GM18520 (cell line): Measurements from ENCODE around the gene SMG5.
A peak's percentile ranks its signal among the peaks of the same experiment; 100 is the strongest.

ENCODE experiments used
- ATAC-seq: cut with Tn5 transposase; IDR thresholded peaks from one replicate; pipeline ENCODE4 v1.9.1; 2021; ENCODE audit not compliant: unreplicated experiment

SMG5 gene

DNA sequence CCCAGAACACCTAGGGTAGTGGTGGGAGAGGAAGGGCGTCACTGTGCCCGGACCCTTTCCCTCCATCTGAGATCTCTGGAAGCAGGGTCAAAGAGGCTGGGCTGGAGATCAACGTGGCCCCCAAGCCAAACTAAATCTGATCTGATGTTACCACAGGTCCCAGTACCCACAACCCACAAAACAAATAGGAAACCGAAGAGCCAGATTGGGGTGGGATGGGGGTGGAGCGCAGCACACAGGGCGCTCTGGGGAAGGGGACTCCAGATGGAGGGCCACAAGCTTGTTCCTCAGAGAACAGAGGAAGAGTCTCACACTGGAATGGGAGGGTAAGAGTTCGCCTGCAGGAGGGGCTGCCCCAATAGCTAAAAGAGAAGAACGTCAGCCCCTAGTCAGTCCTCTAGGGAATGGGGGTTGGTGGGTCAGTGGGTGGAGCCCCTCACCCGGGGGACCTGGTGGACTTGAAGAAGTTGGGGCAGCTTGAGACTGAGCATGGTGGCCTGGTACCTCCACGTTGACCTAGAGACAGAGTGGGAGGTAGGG lies 36.3 kb downstream of the SMG5 start:
- ATAC-seq = no peak

DNA sequence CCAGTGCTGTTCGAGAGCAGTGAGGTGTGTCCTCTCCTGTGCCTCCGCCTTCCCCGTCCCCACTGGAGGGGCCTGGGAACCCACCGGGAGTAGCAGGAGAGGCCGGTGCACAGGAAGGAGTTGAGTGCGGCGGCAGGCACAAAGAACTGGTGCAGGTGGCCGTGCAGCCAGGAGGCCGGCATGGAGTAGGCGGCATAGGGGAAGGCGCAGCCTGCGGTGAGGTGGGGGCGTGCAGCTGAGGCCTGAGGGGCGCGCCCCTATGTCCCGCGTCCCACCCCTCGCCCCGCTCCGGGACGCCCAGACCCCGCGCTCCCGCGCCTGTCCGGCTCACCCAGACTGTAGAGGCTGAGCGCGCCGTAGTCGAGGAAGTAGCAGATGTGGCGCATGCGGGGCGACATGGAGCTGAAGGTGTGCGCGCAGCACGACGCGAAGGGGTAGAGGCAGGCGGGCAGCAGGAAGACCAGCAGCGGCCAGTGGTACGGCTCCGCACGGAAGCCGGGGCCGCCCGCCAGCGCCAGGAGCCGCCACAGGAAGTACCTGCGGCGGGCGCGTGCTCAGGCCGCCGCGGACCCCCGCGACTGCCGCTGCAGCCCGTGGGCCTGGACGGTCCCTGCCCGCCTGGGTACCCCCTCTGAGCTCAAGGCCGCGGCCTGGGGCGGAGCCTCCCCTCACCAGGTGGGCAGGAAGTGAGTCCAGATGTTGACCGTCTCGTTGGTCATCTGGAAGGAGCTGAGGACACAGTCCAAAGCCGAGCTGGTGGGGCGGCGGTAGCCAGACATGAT lies 37.0 kb downstream of the SMG5 start:
- no peak for ATAC-seq

DNA sequence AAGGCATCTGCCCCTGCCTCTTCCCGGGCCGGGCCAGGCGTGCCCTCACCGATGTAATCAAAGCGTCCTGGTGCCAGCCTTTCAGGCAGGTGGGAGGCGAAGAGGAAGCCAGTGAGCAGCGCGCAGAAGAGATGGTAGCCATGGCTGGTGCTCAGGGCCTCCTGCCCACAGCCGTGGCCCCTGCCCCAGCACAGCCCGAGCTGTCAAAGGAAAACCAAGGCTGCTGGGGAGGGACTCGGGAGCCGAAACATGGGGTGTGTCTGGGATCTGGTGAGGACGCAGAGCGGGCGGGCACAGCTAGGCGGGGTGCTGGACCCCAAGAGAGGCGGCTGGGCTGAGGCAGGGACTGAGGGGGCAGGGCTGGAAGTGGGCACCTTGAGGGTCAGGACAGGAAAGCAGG lies 37.9 kb downstream of the SMG5 start:
- no peak for ATAC-seq

DNA sequence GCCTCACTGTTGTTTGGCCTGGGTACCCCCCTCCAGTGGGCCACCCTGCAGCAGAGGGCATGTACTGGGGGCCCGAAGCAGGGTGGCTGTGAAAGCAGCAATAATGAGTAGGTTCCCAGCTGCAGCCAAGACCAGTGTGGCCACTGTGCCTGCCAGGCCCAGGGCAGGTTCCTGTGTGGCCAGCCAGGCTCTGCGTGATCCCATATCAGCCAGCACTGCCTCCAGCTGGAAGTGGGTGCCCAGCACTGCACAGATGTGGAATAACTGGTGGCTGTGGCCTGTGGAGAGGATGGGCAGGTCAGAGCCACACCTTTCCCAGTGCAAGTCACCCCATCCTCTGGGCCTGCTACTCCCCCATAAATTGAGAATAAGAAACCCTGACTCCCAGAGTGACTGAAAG lies 38.5 kb downstream of the SMG5 start:
- no peak for ATAC-seq

DNA sequence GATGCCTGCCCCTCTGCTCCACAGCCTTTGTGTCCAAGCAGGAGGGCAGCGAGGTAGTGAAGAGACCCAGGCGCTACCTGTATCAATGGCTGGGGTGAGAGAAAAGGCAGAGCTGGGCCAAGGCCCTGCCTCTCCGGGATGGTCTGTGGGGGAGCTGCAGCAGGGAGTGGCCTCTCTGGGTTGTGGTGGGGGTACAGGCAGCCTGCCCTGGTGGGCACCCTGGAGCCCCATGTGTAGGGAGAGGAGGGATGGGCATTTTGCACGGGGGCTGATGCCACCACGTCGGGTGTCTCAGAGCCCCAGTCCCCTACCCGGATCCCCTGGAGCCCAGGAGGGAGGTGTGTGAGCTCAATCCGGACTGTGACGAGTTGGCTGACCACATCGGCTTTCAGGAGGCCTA lies 39.9 kb downstream of the SMG5 start:
- ATAC-seq = no peak

DNA sequence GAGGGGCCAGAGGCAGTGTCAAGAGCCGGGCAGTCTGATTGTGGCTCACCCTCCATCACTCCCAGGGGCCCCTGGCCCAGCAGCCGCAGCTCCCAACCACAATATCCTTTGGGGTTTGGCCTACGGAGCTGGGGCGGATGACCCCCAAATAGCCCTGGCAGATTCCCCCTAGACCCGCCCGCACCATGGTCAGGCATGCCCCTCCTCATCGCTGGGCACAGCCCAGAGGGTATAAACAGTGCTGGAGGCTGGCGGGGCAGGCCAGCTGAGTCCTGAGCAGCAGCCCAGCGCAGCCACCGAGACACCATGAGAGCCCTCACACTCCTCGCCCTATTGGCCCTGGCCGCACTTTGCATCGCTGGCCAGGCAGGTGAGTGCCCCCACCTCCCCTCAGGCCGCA lies 40.7 kb downstream of the SMG5 start, which contains the start of gene BGLAP:
BGLAP (plus strand) TSS at position 259 of the 400 bp plus-strand sequence; CDS start at position 307, 48 bp downstream.
- ATAC-seq = no peak

DNA sequence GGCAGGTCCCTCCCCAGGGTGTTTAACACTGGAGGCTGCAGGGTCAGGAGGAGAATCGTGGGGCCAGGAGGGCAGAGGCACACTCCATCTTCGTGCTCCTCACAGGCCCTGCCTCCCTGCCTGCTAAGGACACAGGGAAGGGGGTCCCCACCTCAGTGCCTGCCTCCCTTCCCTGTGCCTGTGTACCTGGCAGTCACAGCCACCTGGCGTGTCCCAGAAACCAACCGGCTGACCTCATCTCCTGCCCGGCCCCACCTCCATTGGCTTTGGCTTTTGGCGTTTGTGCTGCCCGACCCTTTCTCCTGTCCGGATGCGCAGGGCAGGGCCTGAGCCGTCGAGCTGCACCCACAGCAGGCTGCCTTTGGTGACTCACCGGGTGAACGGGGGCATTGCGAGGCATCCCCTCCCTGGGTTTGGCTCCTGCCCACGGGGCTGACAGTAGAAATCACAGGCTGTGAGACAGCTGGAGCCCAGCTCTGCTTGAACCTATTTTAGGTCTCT lies 41.3 kb downstream of the SMG5 start:
- no peak for ATAC-seq

DNA sequence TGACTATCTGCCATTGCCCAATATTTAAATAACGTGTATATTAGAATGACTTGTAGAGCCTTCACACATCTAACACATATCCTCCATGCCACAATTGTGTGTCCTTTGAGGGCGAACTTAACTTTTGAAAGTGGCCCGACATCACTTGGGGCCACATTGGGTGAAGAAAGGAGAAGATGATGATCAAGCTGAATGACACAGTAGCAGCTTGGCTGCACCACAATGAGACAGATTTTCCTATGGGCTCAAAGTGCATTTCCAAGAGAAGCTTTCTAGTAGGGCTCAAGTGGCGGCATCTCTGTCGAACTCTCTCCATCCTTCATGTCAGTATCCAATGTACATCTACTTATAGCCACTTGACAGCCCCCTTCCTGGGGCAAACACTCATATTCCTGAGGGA lies 44.4 kb downstream of the SMG5 start:
- no peak for ATAC-seq

DNA sequence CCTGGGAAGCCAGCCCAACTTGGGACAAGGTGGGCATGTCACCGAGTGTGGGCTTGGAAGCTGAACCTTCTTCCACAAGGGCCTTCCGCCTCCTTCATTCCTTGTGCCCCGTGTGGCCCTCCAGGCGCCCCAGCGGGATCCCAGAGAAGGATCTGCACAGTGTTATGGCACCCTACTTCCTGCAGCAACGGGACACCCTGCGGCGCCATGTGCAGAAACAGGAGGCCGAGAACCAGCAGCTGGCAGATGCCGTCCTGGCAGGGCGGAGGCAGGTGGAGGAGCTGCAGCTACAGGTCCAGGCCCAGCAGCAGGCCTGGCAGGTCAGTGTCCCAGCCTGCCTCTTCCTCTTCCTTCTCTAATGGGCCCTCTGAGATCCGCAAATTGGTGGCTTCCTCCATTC lies 46.5 kb downstream of the SMG5 start:
- ATAC-seq = no peak

DNA sequence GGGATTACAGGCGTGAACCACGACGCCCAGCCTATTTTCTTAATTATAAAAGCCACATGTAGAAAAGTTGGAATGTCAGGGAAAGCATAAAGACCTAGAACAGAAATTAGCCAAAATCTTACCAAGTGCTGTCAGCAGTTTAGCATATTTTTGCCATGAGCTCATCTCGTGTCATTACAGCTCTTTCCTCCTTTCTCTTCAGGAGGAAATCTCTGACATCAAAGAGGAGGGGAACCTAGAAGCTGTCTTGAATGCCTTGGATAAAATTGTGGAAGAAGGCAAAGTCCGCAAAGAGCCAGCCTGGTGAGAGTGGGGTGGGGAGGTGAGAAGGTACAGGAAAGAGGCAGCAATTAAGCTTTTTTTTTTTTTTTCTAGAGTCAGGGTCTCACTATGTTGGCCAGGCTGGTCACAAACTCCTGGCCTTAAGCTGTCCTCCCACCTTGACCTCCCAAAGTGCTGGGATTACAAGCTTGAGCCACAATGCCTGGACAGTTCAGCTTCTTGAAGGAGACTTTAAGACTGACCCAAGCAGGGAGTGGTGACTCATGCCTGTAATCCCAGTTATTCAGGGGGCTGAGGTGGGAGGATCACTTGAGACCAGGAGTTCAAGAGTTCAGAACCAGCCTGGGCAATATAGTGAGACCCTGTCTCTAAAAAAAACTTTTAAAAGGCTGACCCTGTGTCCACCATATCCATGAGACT lies 49.0 kb downstream of the SMG5 start:
- ATAC-seq = no peak

DNA sequence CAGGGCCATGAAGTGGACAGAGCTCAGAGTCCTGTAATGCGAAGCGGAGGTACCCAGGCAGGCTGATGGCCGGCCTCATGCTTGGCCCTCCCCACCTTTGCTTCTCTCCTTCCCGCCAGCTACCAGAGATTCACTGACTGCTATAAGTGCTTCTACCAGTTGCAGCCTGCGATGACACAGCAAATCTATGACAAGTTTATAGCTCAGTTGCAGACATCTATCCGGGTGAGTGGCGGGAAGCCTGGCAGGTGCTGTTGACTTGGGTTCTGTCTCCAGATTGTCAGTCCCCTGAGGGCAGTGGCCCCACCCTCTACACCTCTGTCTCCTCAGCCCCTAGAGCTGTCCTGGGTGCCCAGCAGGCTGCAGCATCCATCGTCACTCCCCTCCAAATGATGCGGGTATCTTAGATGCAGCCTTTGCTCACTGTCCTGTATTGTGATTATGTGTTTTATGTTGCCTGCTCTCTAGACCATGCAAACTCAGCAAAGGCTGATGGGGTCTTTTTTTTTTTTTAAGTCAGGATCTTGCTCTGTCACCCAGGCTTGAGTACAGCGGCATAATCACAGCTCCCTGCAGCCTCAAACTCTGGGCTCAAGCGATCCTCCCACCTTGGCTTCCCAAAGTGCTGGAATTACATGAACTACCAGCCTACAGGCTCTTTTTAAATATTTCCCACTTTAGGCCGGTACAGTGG lies 50.3 kb downstream of the SMG5 start:
- ATAC-seq = no peak

DNA sequence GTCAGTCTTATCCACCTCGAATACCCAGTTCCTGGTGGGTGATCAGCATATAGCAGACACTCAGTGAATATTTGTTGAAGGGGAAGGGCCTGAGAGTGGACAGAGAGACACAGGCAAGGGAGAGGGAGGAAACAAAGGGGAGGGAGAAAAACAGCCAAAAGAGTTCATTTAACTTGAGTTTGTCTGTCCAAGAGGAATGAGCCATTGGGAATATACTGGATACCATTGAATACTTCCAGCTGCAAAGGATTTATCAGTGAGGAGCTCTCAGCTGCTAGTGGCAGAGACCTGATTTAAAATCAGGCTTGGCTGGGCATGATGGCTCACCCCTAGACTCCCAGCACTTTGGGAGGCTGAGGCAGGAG lies 52.2 kb downstream of the SMG5 start:
- no peak for ATAC-seq

DNA sequence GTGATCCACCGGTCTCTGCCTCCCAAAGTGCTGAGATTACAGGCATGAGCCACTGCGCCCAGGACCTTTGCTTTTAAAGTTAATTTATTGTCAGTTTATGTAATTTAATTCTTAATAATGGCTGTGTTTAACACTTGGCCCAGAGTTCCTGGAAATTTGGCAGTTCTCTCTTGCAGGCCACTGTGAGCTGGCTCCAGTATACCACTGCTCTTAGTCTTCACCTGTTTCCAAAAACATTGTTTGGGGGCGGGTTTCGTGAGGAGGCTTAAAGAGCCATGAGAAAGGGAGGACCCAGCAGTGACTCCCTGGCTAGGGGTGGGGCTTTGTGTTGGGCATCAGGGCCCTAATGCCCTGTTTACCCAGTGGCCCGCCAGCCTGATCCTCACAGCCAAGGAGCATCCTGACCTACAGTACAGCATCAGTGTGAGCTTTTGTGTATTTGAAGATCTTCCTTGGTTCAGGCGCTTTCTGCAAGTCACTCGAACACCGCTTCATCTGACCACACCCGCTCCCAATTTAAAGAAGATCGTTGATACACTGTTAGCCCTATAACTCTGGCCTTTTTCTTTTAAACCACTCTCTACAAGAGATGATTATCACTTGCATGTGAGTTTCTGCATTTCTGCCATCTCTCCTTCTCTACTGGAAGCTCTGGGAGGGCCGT lies 52.7 kb downstream of the SMG5 start:
- no peak for ATAC-seq

DNA sequence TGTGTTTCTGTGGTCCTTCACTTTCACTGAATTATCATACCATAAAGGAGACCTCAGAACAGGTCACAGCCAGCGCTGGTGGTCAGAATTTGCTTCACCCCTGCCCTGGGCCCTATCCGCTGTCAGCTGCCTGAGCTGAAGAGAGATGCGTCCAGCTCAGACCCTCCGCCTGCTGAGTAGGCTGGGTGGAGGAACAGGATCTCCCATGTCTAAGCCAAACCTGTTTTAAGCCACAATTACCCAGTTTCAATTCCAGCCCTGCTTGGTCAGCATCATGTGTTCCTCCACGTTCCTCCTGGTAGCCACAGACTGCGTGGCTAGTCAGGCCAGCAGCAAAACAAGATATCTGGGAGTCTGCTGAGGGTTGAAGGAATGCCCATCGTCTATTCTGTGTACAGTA lies 54.1 kb downstream of the SMG5 start:
- no peak for ATAC-seq

DNA sequence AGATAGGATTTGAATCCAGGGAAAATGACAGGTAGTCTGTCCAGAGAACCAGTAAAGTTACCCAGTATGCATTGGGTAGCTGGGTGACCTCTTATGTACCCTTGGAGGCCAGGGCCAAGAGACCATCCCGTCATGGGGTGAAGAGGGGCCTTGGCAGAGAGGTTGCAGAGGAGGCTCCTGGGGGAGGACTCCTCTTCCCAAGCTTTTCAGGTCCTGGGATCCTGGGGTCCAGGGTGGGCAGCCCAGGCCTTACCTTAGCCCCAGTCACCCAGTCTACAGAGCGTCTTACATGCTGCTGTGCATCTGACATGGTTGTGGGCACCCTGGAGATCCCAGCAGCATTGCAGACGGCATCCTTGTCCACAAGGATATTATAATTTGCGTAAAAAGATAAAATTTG lies 55.8 kb downstream of the SMG5 start:
- no peak for ATAC-seq

DNA sequence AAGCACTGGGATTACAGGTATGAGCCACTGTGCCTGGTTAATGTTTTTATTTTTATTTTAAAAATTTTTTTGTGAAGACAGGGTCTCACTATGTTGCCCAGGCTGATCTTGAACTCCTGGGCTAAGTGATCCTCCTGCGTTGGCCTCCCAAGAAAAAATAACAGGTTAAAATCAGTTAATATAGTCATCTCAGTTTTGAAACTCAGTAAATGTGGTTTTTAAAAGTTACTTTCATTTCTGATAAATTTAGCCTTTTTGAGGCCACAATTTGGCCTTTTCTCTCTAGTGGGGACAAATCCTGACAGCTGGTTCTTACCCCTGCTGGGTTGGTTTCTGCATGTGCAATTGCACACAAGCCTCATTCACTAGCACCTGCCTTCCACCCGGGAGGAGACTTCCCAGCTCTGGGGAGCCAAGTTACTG lies 56.5 kb downstream of the SMG5 start:
- ATAC-seq = peak; percentile 47

DNA sequence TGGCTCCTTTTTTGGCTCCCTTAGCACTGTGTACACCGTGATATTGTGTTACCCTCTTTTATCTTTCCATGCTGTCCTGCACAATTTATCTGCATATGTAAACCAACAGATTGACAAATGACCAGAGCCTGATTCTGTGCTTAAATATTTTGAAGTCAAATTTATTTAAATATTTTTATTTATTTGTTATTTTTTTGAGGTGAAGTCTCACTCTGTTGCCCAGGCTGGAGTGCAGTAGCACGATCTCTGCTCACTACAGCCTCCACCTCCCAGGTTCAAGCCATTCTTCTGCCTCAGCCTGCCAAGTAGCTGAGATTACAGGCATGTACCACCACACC lies 57.0 kb downstream of the SMG5 start:
- ATAC-seq = no peak

DNA sequence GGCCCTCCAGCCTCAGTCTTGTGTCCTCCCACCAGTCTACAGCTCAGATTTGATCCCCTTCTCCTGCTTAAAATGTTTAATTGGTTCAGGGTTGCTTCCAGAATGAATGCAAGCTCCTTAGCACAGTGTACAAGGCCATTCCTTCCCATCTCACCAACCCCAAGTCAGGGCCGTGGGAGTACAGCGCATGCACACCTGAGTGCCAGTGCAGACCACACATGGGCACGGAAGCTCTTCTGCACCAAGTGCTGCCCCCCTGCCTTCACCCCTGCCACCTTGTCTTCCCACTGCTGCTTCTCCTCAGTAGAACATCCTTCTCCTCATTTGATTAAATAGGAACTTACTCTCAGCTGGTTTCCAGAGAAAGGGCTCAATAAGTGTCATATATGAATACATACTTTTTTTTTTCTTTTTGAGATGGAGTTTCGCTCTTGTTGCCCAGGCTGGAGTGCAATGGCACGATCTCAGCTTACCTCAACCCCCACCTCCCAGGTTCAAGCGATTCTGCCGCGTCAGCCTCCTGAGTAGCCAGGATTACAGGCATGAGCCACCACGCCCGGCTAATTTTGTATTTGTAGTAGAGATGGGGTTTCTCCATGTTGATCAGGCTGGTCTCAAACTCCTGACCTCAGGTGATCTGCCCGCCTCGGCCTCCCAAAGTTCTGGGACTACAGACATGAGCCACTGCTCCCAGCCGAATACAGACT lies 60.5 kb downstream of the SMG5 start:
- ATAC-seq = no peak

DNA sequence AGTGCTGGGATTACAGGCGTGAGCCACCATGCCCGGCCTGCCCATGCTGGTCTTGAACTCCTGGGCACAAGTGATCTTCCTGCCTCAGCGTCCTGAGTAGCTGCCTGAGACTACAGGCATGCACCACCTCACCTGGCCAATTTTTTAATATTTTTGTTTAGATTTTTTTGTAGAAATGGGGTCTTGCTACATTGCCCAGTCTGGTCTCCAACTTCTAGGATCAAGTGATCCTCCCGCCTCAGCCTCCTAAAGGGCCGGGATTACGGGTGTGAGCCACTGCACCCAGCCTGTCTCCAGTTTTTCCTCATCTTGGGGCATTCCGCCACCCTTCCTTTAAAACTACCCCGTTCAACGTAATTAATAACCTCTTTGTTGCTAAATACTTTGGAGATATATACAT lies 62.4 kb downstream of the SMG5 start:
- no peak for ATAC-seq

DNA sequence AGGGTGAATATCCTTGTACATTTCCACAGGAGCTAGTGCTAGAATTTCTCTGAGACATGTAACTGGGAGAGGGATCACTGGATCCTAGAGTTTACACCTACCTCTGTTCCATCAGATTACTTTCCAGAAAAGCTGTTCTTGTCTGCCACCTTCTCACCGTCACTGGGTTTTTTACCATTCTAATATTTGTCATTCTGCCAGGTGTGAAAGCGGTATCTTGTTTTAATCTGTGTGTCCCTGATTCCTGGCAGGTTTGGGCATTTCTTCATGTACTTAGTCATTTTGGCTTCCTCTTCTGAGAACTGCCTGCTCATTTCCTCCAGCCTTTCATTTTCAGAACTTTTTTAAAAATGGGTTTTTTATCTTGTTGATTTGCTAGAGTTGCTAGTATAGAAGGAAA lies 64.8 kb downstream of the SMG5 start:
- ATAC-seq = no peak
